Measurements from ENCODE around the gene C5.

- TF ChIP-seq CTCF (IDR thresholded peaks at IDR 0.05) (no peak), EP300 (IDR thresholded peaks at IDR 0.05; ENCODE audit: low read depth) (no peak), POLR2AphosphoS5 (IDR thresholded peaks at IDR 0.05) (no peak), POLR2A (IDR thresholded peaks at IDR 0.05) (no peak)
Measured at GRCh38 chr9:121095057-121095456, 45.0 kb upstream of the C5 start.

All from transverse colon (tissue), 4 donors.